Neural progenitor cell (in vitro differentiated cells): Measurements from ENCODE around the gene LYST. TPM values are rescaled to one million over a fixed set of nuclear protein-coding genes. Genes with fewer than 3 reads are reported as not detected.
A peak's percentile ranks its signal among the peaks of the same experiment; 100 is the strongest.

Experiments
- DNase-seq: peaks from one replicate; pipeline ENCODE4 v3.0.0-alpha.2; 2016; ENCODE audit warnings: low spot score
- H2AFZ ChIP-seq: fragments of 200-600 bp; sonication (generic); replicated peaks from 2 replicates; pipeline ENCODE4 v1.6.1; 2016; ENCODE audit warnings: antibody characterized with exemption
- H3F3A ChIP-seq: fragments of 200-600 bp; sonication (generic); 2 replicates; pipeline ENCODE4 v1.6.1; 2016; ENCODE audit warnings: antibody characterized with exemption, low read depth
- H3K27ac ChIP-seq: fragments of 200-600 bp; sonication (generic); 2 replicates; pipeline ENCODE4 v1.5.1; 2016; ENCODE audit warnings: mild to moderate bottlenecking
- H3K27me3 ChIP-seq: fragments of 200-600 bp; sonication (generic); 2 replicates; pipeline ENCODE4 v1.6.1; 2016; ENCODE audit warnings: mild to moderate bottlenecking, moderate library complexity
- H3K36me3 ChIP-seq: fragments of 200-600 bp; sonication (generic); 2 replicates; pipeline ENCODE4 v1.5.1; 2016
- H3K4me1 ChIP-seq: fragments of 200-600 bp; sonication (generic); 2 replicates; pipeline ENCODE4 v1.6.1; 2016; ENCODE audit warnings: mixed run types
- H3K4me2 ChIP-seq: fragments of 200-600 bp; sonication (generic); 2 replicates; pipeline ENCODE4 v1.6.1; 2016
- H3K4me3 ChIP-seq: fragments of 200-600 bp; sonication (generic); 2 replicates; pipeline ENCODE4 v1.5.1; 2016
- H3K79me2 ChIP-seq: fragments of 200-600 bp; sonication (generic); 2 replicates; pipeline ENCODE4 v1.6.1; 2016; ENCODE audit warnings: low read depth
- H3K9ac ChIP-seq: fragments of 200-600 bp; sonication (generic); 2 replicates; pipeline ENCODE4 v1.6.1; 2016
- H3K9me3 ChIP-seq: fragments of 200-600 bp; sonication (generic); 2 replicates; pipeline ENCODE4 v1.5.1; 2016; ENCODE audit warnings: low read depth
- H4K20me1 ChIP-seq: fragments of 200-600 bp; sonication (generic); 2 replicates; pipeline ENCODE4 v1.6.1; 2016; ENCODE audit warnings: low read depth
- H3K27ac Mint-ChIP-seq: 3 replicates; pipeline ENCODE4 v1.8.0; 2021; ENCODE audit warnings: mixed read lengths
- H3K27me3 Mint-ChIP-seq: 2 replicates; pipeline ENCODE4 v1.8.0; 2022; ENCODE audit warnings: low read depth, mild to moderate bottlenecking, inconsistent platforms, moderate library complexity, mixed read lengths; ENCODE audit not compliant: insufficient read depth
- H3K36me3 Mint-ChIP-seq: 3 replicates; pipeline ENCODE4 v1.8.0; 2021; ENCODE audit warnings: mixed read lengths
- H3K4me1 Mint-ChIP-seq: 3 replicates; pipeline ENCODE4 v1.8.0; 2021; ENCODE audit warnings: mixed read lengths
- H3K4me3 Mint-ChIP-seq: 3 replicates; pipeline ENCODE4 v1.8.0; 2021; ENCODE audit warnings: mild to moderate bottlenecking, moderate library complexity, mixed read lengths
- H3K9me3 Mint-ChIP-seq: 3 replicates; pipeline ENCODE4 v1.8.0; 2020; ENCODE audit warnings: mixed read lengths
- CTCF ChIP-seq: fragments of 200-600 bp; sonication (generic); IDR thresholded peaks from 2 replicates; pipeline ENCODE4 v1.5.1; 2017; ENCODE audit warnings: antibody characterized with exemption, mild to moderate bottlenecking
- EZH2 ChIP-seq: fragments of 200-600 bp; sonication (generic); IDR thresholded peaks from 2 replicates; pipeline ENCODE4 v1.6.1; 2017; ENCODE audit warnings: antibody characterized with exemption, mild to moderate bottlenecking, moderate library complexity
- EZH2phosphoT487 ChIP-seq: fragments of 200-600 bp; sonication (generic); IDR thresholded peaks from 2 replicates; pipeline ENCODE4 v1.6.1; 2017; ENCODE audit warnings: antibody characterized with exemption
- total RNA-seq: library from RNA; depleted of rRNA; stranded (reverse); fragments of >200 nt; gene quantifications from 2 replicates; pipeline ENCODE4 v1.2.3, GENCODE V29; 2015; ENCODE audit warnings: low replicate concordance

Gene LYST
- total RNA-seq, 1 donor from 2014 or later = 0.82 TPM

GRCh38 chr1:235712812-235713211 lies 153.9 kb downstream of the LYST start:
- H2AFZ ChIP-seq = no peak overlapping the region
- no peaks in the 10 kb centered on the region for H3K9me3 ChIP-seq
- no peaks in the 10 kb centered on the region for H3K27me3 ChIP-seq
- H3K27ac ChIP-seq = no peak overlapping the region
- no peaks in the 10 kb centered on the region for H3F3A ChIP-seq
- no peaks in the 10 kb centered on the region for H3K27me3 Mint-ChIP-seq
- H3K79me2 ChIP-seq = no peaks in the 10 kb centered on the region
- no peak for TF ChIP-seq CTCF
- TF ChIP-seq EZH2phosphoT487 = no peak
- no peak overlapping the region for H3K9ac ChIP-seq
- no peak overlapping the region for H3K4me2 ChIP-seq
- no peaks in the 10 kb centered on the region for H3K9me3 Mint-ChIP-seq
- H3K27ac Mint-ChIP-seq = no peak overlapping the region
- H4K20me1 ChIP-seq = no peaks in the 10 kb centered on the region
- no peaks in the 10 kb centered on the region for H3K36me3 Mint-ChIP-seq
- H3K36me3 ChIP-seq = no peaks in the 10 kb centered on the region
- H3K4me3 Mint-ChIP-seq = no peak overlapping the region
- no peaks in the 10 kb centered on the region for H3K4me1 Mint-ChIP-seq
- H3K4me1 ChIP-seq = peaks cover 13% of the 10 kb centered on the region
- no peak for DNase-seq
- no peak overlapping the region for H3K4me3 ChIP-seq

GRCh38 chr1:235710687-235711086 lies 156.0 kb downstream of the LYST start:
- H3K9ac ChIP-seq = no peak overlapping the region
- no peaks in the 10 kb centered on the region for H3F3A ChIP-seq
- H3K79me2 ChIP-seq = no peaks in the 10 kb centered on the region
- H3K9me3 ChIP-seq = no peaks in the 10 kb centered on the region
- no peaks in the 10 kb centered on the region for H3K36me3 Mint-ChIP-seq
- no peak overlapping the region for H2AFZ ChIP-seq
- peaks cover 13% of the 10 kb centered on the region for H3K4me1 ChIP-seq
- peak; percentile 15 for DNase-seq
- no peaks in the 10 kb centered on the region for H3K27me3 ChIP-seq
- no peak overlapping the region for H3K4me3 ChIP-seq
- H3K27me3 Mint-ChIP-seq = no peaks in the 10 kb centered on the region
- H3K36me3 ChIP-seq = no peaks in the 10 kb centered on the region
- H3K4me2 ChIP-seq = no peak overlapping the region
- H3K27ac Mint-ChIP-seq = no peak overlapping the region
- H3K27ac ChIP-seq = no peak overlapping the region
- H4K20me1 ChIP-seq = no peaks in the 10 kb centered on the region
- H3K4me3 Mint-ChIP-seq = no peak overlapping the region
- TF ChIP-seq EZH2 (no peak), CTCF (no peak), EZH2phosphoT487 (no peak)
- no peaks in the 10 kb centered on the region for H3K9me3 Mint-ChIP-seq
- H3K4me1 Mint-ChIP-seq = no peaks in the 10 kb centered on the region

GRCh38 chr1:235709018-235709417 lies 157.7 kb downstream of the LYST start:
- H3K36me3 ChIP-seq = no peaks in the 10 kb centered on the region
- Mint-ChIP-seq H3K4me3 (no peak overlapping the region), H3K4me1 (no peaks in the 10 kb centered on the region), H3K27me3 (no peaks in the 10 kb centered on the region), H3K9me3 (no peaks in the 10 kb centered on the region), H3K36me3 (no peaks in the 10 kb centered on the region), H3K27ac (no peak overlapping the region)
- no peaks in the 10 kb centered on the region for H3F3A ChIP-seq
- H3K79me2 ChIP-seq = no peaks in the 10 kb centered on the region
- H3K4me1 ChIP-seq = peaks cover 13% of the 10 kb centered on the region
- no peak for DNase-seq
- H3K9me3 ChIP-seq = no peaks in the 10 kb centered on the region
- H3K4me2 ChIP-seq = no peak overlapping the region
- no peak for TF ChIP-seq CTCF
- TF ChIP-seq EZH2phosphoT487 = no peak
- no peak for TF ChIP-seq EZH2
- H3K27ac ChIP-seq = no peak overlapping the region
- no peak overlapping the region for H2AFZ ChIP-seq
- no peaks in the 10 kb centered on the region for H4K20me1 ChIP-seq
- H3K9ac ChIP-seq = no peak overlapping the region
- H3K4me3 ChIP-seq = no peak overlapping the region
- H3K27me3 ChIP-seq = no peaks in the 10 kb centered on the region
